Left renal pelvis (tissue), 4 donors: ENCODE results near the gene GTPBP6. TPM values are rescaled to one million over a fixed set of nuclear protein-coding genes. Genes with fewer than 3 reads are reported as not detected.
"Not testable (repeated sequence)": the region's sequence is repeated elsewhere in the genome, so short reads cannot be mapped to it uniquely, and the experiment has no call there.

Experiments
- DNase-seq, 4 donors: peaks; one replicate each; pipeline ENCODE4 v3.0.0-alpha.2; 2013; ENCODE audit warnings: low read depth in 4 of 4, low spot score in 3 of 4
- polyA plus RNA-seq, 4 donors: library from polyadenylated mRNA; unstranded; fragments of 120-200 nt; gene quantifications; one replicate each; pipeline ENCODE4 v1.2.1, GENCODE V29; 2013; ENCODE audit not compliant: insufficient read length in 4 of 4

Gene GTPBP6
- polyA plus RNA-seq, 4 donors = 34.7 to 68.3 (median 42.6) TPM

GRCh38 chrX:320126-320783 lies 1.7 kb upstream of the GTPBP6 start:
- no peak for DNase-seq

- no peak for DNase-seq
Observed at GRCh38 chrX:319579-320125, 1.1 kb upstream of the GTPBP6 start.

GRCh38 chrX:318068-318738 lies 393 bp downstream of the GTPBP6 start:
- peak; percentile 82 to 95 (median 90) for DNase-seq

- DNase-seq = no peak
Observed at GRCh38 chrX:317424-318067, 1.1 kb downstream of the GTPBP6 start.

GRCh38 chrX:316351-317325 lies 2.0 kb downstream of the GTPBP6 start:
- DNase-seq = no peak

- DNase-seq = no peak
Observed at GRCh38 chrX:314781-315595, 3.6 kb downstream of the GTPBP6 start.

GRCh38 chrX:314049-314448 lies 4.5 kb downstream of the GTPBP6 start:
- DNase-seq = no peak

- no peak for DNase-seq
Observed at GRCh38 chrX:313546-313945, 5.0 kb downstream of the GTPBP6 start.

- no peak for DNase-seq
Observed at GRCh38 chrX:312621-313331, 5.8 kb downstream of the GTPBP6 start.

- DNase-seq = no peak
Observed at GRCh38 chrX:311156-312129, 7.2 kb downstream of the GTPBP6 start.

- DNase-seq = no peak
Observed at GRCh38 chrX:310621-311155, 7.9 kb downstream of the GTPBP6 start.

GRCh38 chrX:308821-309520 lies 9.6 kb downstream of the GTPBP6 start:
- no peak for DNase-seq

GRCh38 chrX:307261-308111 lies 11.1 kb downstream of the GTPBP6 start:
- no peak for DNase-seq

- not testable (repeated sequence) for DNase-seq
Observed at GRCh38 chrX:306614-307251, 11.9 kb downstream of the GTPBP6 start.

- DNase-seq = not testable (repeated sequence)
Observed at GRCh38 chrX:305781-306613, 12.6 kb downstream of the GTPBP6 start.
